ENCODE data around the gene PPM1G.

Gene PPM1G

GRCh38 chr2:27442920-27443282 lies 33.5 kb upstream of the PPM1G start:
- no peaks in the 10 kb centered on the region for H3K9me3 ChIP-seq (ENCODE audit: insufficient read depth, low read length)
- H3K9ac ChIP-seq (ENCODE audit: insufficient read length, low read depth), result peak overlapping the region; percentile 58
- DNase-seq (ENCODE audit: low read depth, low spot score), result no peak
- H3K4me1 ChIP-seq (ENCODE audit: insufficient read depth, insufficient read length), result peaks cover 2% of the 10 kb centered on the region
- peak overlapping the region; percentile 38 for H3K4me3 ChIP-seq (ENCODE audit: insufficient read length, low read depth)
- TF ChIP-seq ZNF274 (IDR thresholded peaks at IDR 0.05; ENCODE audit: low read depth, low read length), result no peak
- TF ChIP-seq SUZ12 (IDR thresholded peaks at IDR 0.05; ENCODE audit: extremely low read depth, insufficient read depth, insufficient read length), result no peak
- no peak for TF ChIP-seq YY1 (IDR thresholded peaks at IDR 0.05; ENCODE audit: insufficient read depth, insufficient read length)
- H3K36me3 ChIP-seq (ENCODE audit: insufficient read depth, insufficient read length, low read length), result peaks cover 66% of the 10 kb centered on the region
- H3K27me3 ChIP-seq (ENCODE audit: insufficient read depth, insufficient read length), result no peaks in the 10 kb centered on the region

GRCh38 chr2:27441958-27442919 lies 32.8 kb upstream of the PPM1G start, which contains the start of gene KRTCAP3:
Gene KRTCAP3, plus strand, starts transcription at chr2:27442381. Its CDS starts 32 bp downstream, at chr2:27442413.
- Histone ChIP-seq H3K4me3 (ENCODE audit: insufficient read length, low read depth) (peak within 1 kb of the TSS; percentile 38), H3K9ac (ENCODE audit: insufficient read length, low read depth) (peak within 1 kb of the TSS; percentile 58), H3K36me3 (ENCODE audit: insufficient read depth, insufficient read length, low read length) (peaks cover 62% of the 10 kb centered on the region), H3K27me3 (ENCODE audit: insufficient read depth, insufficient read length) (no peaks in the 10 kb centered on the region), H3K9me3 (ENCODE audit: insufficient read depth, low read length) (no peaks in the 10 kb centered on the region), H3K4me1 (ENCODE audit: insufficient read depth, insufficient read length) (peaks cover 2% of the 10 kb centered on the region)
- peak; percentile 78 for DNase-seq (ENCODE audit: low read depth, low spot score)
- TF ChIP-seq ZNF274 (IDR thresholded peaks at IDR 0.05; ENCODE audit: low read depth, low read length), result no peak

GRCh38 chr2:27441226-27441926 lies 32.0 kb upstream of the PPM1G start:
- no peaks in the 10 kb centered on the region for H3K9me3 ChIP-seq (ENCODE audit: insufficient read depth, low read length)
- TF ChIP-seq SUZ12 (IDR thresholded peaks at IDR 0.05; ENCODE audit: extremely low read depth, insufficient read depth, insufficient read length) (no peak), ZNF274 (IDR thresholded peaks at IDR 0.05; ENCODE audit: low read depth, low read length) (no peak), YY1 (IDR thresholded peaks at IDR 0.05; ENCODE audit: insufficient read depth, insufficient read length) (no peak)
- peaks cover 68% of the 10 kb centered on the region for H3K36me3 ChIP-seq (ENCODE audit: insufficient read depth, insufficient read length, low read length)
- H3K4me3 ChIP-seq (ENCODE audit: insufficient read length, low read depth), result no peak overlapping the region
- peaks cover 2% of the 10 kb centered on the region for H3K4me1 ChIP-seq (ENCODE audit: insufficient read depth, insufficient read length)
- no peak for DNase-seq (ENCODE audit: low read depth, low spot score)
- no peak overlapping the region for H3K9ac ChIP-seq (ENCODE audit: insufficient read length, low read depth)
- no peaks in the 10 kb centered on the region for H3K27me3 ChIP-seq (ENCODE audit: insufficient read depth, insufficient read length)

GRCh38 chr2:27435628-27436027 lies 26.2 kb upstream of the PPM1G start:
- TF ChIP-seq YY1 (IDR thresholded peaks at IDR 0.05; ENCODE audit: insufficient read depth, insufficient read length), result no peak
- no peak for TF ChIP-seq SUZ12 (IDR thresholded peaks at IDR 0.05; ENCODE audit: extremely low read depth, insufficient read depth, insufficient read length)
- TF ChIP-seq ZNF274 (IDR thresholded peaks at IDR 0.05; ENCODE audit: low read depth, low read length), result no peak
- DNase-seq (ENCODE audit: low read depth, low spot score), result no peak
- no peak overlapping the region for H3K4me3 ChIP-seq (ENCODE audit: insufficient read length, low read depth)
- H3K4me1 ChIP-seq (ENCODE audit: insufficient read depth, insufficient read length), result no peaks in the 10 kb centered on the region
- no peaks in the 10 kb centered on the region for H3K9me3 ChIP-seq (ENCODE audit: insufficient read depth, low read length)
- H3K36me3 ChIP-seq (ENCODE audit: insufficient read depth, insufficient read length, low read length), result peaks cover 66% of the 10 kb centered on the region
- no peak overlapping the region for H3K9ac ChIP-seq (ENCODE audit: insufficient read length, low read depth)
- H3K27me3 ChIP-seq (ENCODE audit: insufficient read depth, insufficient read length), result no peaks in the 10 kb centered on the region

GRCh38 chr2:27431395-27431794 lies 22.0 kb upstream of the PPM1G start:
- H3K4me3 ChIP-seq (ENCODE audit: insufficient read length, low read depth), result no peak overlapping the region
- TF ChIP-seq SUZ12 (IDR thresholded peaks at IDR 0.05; ENCODE audit: extremely low read depth, insufficient read depth, insufficient read length), result no peak
- no peak for TF ChIP-seq YY1 (IDR thresholded peaks at IDR 0.05; ENCODE audit: insufficient read depth, insufficient read length)
- TF ChIP-seq ZNF274 (IDR thresholded peaks at IDR 0.05; ENCODE audit: low read depth, low read length), result no peak
- peaks cover 2% of the 10 kb centered on the region for H3K4me1 ChIP-seq (ENCODE audit: insufficient read depth, insufficient read length)
- no peak overlapping the region for H3K9ac ChIP-seq (ENCODE audit: insufficient read length, low read depth)
- peaks cover 34% of the 10 kb centered on the region for H3K36me3 ChIP-seq (ENCODE audit: insufficient read depth, insufficient read length, low read length)
- no peak for DNase-seq (ENCODE audit: low read depth, low spot score)
- no peaks in the 10 kb centered on the region for H3K27me3 ChIP-seq (ENCODE audit: insufficient read depth, insufficient read length)
- H3K9me3 ChIP-seq (ENCODE audit: insufficient read depth, low read length), result no peaks in the 10 kb centered on the region

- Histone ChIP-seq H3K9me3 (ENCODE audit: insufficient read depth, low read length) (no peaks in the 10 kb centered on the region), H3K4me3 (ENCODE audit: insufficient read length, low read depth) (peak overlapping the region; percentile 79), H3K9ac (ENCODE audit: insufficient read length, low read depth) (peak overlapping the region; percentile 95), H3K27me3 (ENCODE audit: insufficient read depth, insufficient read length) (no peaks in the 10 kb centered on the region), H3K36me3 (ENCODE audit: insufficient read depth, insufficient read length, low read length) (peaks cover 11% of the 10 kb centered on the region), H3K4me1 (ENCODE audit: insufficient read depth, insufficient read length) (peaks cover 2% of the 10 kb centered on the region)
- DNase-seq (ENCODE audit: low read depth, low spot score), result peak; percentile 69
- TF ChIP-seq ZNF274 (IDR thresholded peaks at IDR 0.05; ENCODE audit: low read depth, low read length) (no peak), YY1 (IDR thresholded peaks at IDR 0.05; ENCODE audit: insufficient read depth, insufficient read length) (no peak), SUZ12 (IDR thresholded peaks at IDR 0.05; ENCODE audit: extremely low read depth, insufficient read depth, insufficient read length) (no peak)
Measured at GRCh38 chr2:27428978-27429541, 19.7 kb upstream of the PPM1G start.
